Natural killer cell treated with Interleukin-12 subunit alpha and Interleukin-12 subunit beta and Interleukin-15 and Interleukin-18, amount 100 ng/mL, for 72 hours (primary cell): ENCODE data around the gene SERPIND1. TPM values are rescaled to one million over a fixed set of nuclear protein-coding genes. Genes with fewer than 3 reads are reported as not detected.

Experiments used
- ATAC-seq, 2 donors: fragments of 150-1000 bp; cut with Tn5 transposase in 1 of 2; sonication (Bioruptor Pico), chemical (Tn5 transposase) in 1 of 2; 2 replicates each; pipeline ENCODE4 v1.10.0; 2021
- DNase-seq: peaks from one replicate; pipeline ENCODE4 v3.0.0; 2022; ENCODE audit warnings: low spot score
- H3K27ac Mint-ChIP-seq, 2 donors: 1 replicate in 1 of 2; 2 replicates in 1 of 2; pipeline ENCODE4 v1.8.0; 2022; ENCODE audit warnings: mixed read lengths in 2 of 2, mild to moderate bottlenecking in 1 of 2, moderate library complexity in 1 of 2
- H3K27me3 Mint-ChIP-seq, 2 donors: 1 replicate in 1 of 2; 2 replicates in 1 of 2; pipeline ENCODE4 v1.8.0; 2022; ENCODE audit warnings: mixed read lengths in 2 of 2
- H3K36me3 Mint-ChIP-seq: one replicate; pipeline ENCODE4 v1.8.0; 2022; ENCODE audit warnings: mixed read lengths
- H3K4me1 Mint-ChIP-seq, 2 donors: 1 replicate in 1 of 2; 2 replicates in 1 of 2; pipeline ENCODE4 v1.8.0; 2022; ENCODE audit warnings: low read depth in 2 of 2, mixed read lengths in 2 of 2, mild to moderate bottlenecking in 1 of 2
- H3K4me3 Mint-ChIP-seq: one replicate; pipeline ENCODE4 v1.8.0; 2022; ENCODE audit warnings: mixed read lengths
- H3K9me3 Mint-ChIP-seq: 2 replicates; pipeline ENCODE4 v1.8.0; 2022; ENCODE audit warnings: mixed read lengths
- total RNA-seq, 2 donors: library from RNA; stranded (reverse); gene quantifications; one replicate each; pipeline ENCODE4 v1.2.3, GENCODE V29; 2022

Gene SERPIND1
- total RNA-seq, 2 donors from 2014 or later: 0.39 TPM; not detected in 1

GRCh38 chr22:20774882-20775281 lies 969 bp downstream of the SERPIND1 start:
- Mint-ChIP-seq H3K4me1 (peaks cover 0 to 4% of the 10 kb centered on the region in 2 donors), H3K9me3 (no peaks in the 10 kb centered on the region), H3K36me3 (no peaks in the 10 kb centered on the region), H3K4me3 (no peak overlapping the region), H3K27ac (no peak overlapping the region), H3K27me3 (no peaks in the 10 kb centered on the region)
- ATAC-seq (no peak), DNase-seq (no peak)

DNA sequence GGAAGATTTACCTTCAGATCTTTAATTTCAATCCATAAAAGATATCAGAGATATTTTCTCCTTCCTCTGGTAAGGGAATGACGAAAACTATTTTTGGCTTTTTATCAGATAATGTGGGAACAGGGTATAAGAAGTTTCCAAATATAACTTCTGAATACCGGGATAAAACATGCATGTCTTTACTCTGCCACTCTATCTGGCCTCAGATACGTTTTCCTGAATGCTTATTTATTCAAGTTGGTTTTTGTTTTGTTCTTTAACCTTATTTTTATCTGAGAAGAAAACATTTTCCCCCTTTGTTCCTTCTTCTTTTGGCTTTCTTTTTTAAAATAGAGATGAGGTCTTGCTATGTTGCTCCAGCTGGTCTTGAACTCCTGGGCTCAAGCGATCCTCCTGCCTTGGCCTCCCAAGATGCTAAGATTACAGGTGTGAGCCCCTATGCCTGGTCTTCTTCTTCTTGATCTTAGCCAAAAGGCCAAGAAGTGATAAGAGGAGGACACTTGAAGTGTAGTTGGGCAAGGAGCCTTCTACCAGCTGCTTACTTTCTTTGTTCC lies 1.5 kb downstream of the SERPIND1 start:
- no peak for ATAC-seq
- no peaks in the 10 kb centered on the region for H3K27me3 Mint-ChIP-seq
- no peaks in the 10 kb centered on the region for H3K36me3 Mint-ChIP-seq
- H3K4me1 Mint-ChIP-seq: peaks cover 0 to 3% of the 10 kb centered on the region in 2 donors
- DNase-seq: no peak
- no peak overlapping the region for H3K4me3 Mint-ChIP-seq
- no peaks in the 10 kb centered on the region for H3K9me3 Mint-ChIP-seq
- peak overlapping the region in 1 of 2 donors; percentile 52 for H3K27ac Mint-ChIP-seq

- peaks cover 6 to 8% of the 10 kb centered on the region in 2 donors for H3K4me1 Mint-ChIP-seq
- H3K4me3 Mint-ChIP-seq: no peak overlapping the region
- no peak for DNase-seq
- no peak for ATAC-seq
- peak overlapping the region in 1 of 2 donors; percentile 55 for H3K27ac Mint-ChIP-seq
- no peaks in the 10 kb centered on the region for H3K27me3 Mint-ChIP-seq
- no peaks in the 10 kb centered on the region for H3K36me3 Mint-ChIP-seq
- H3K9me3 Mint-ChIP-seq: no peaks in the 10 kb centered on the region
Measured at GRCh38 chr22:20776624-20777405, 2.9 kb downstream of the SERPIND1 start.

GRCh38 chr22:20777420-20778177 lies 3.7 kb downstream of the SERPIND1 start:
- H3K27me3 Mint-ChIP-seq: no peaks in the 10 kb centered on the region
- H3K27ac Mint-ChIP-seq: peak overlapping the region in 1 of 2 donors; percentile 55
- ATAC-seq (peak in 1 of 2 donors; percentile 48), DNase-seq (no peak)
- H3K9me3 Mint-ChIP-seq: no peaks in the 10 kb centered on the region
- peaks cover 8 to 14% of the 10 kb centered on the region in 2 donors for H3K4me1 Mint-ChIP-seq
- H3K4me3 Mint-ChIP-seq: no peak overlapping the region
- H3K36me3 Mint-ChIP-seq: no peaks in the 10 kb centered on the region

DNA sequence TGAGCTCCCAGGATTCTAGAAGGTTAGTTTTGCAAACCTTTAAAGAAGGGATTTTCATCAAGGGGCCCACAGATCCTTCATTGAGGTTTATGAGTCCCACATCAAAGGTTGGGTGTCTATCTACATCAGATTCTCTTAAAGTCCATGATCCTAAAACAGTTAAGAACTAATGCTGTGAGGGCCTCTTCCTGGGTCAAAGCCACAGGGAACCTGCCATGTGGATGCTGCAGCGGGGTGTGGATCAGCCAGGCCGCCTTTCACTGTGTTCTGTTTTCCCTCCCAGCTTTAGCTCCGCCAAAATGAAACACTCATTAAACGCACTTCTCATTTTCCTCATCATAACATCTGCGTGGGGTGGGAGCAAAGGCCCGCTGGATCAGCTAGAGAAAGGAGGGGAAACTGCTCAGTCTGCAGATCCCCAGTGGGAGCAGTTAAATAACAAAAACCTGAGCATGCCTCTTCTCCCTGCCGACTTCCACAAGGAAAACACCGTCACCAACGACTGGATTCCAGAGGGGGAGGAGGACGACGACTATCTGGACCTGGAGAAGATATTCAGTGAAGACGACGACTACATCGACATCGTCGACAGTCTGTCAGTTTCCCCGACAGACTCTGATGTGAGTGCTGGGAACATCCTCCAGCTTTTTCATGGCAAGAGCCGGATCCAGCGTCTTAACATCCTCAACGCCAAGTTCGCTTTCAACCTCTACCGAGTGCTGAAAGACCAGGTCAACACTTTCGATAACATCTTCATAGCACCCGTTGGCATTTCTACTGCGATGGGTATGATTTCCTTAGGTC lies 5.3 kb downstream of the SERPIND1 start:
- no peak for ATAC-seq
- Mint-ChIP-seq H3K4me3 (no peak overlapping the region), H3K9me3 (no peaks in the 10 kb centered on the region), H3K36me3 (no peaks in the 10 kb centered on the region), H3K27ac (peak overlapping the region; percentile 54 to 55), H3K4me1 (peaks cover 8 to 15% of the 10 kb centered on the region in 2 donors), H3K27me3 (no peaks in the 10 kb centered on the region)
- DNase-seq: no peak

GRCh38 chr22:20779818-20780158 lies 5.9 kb downstream of the SERPIND1 start:
- H3K27me3 Mint-ChIP-seq: no peaks in the 10 kb centered on the region
- H3K4me1 Mint-ChIP-seq: peaks cover 10 to 15% of the 10 kb centered on the region in 2 donors
- DNase-seq (no peak), ATAC-seq (no peak)
- no peaks in the 10 kb centered on the region for H3K36me3 Mint-ChIP-seq
- no peak overlapping the region for H3K4me3 Mint-ChIP-seq
- H3K9me3 Mint-ChIP-seq: no peaks in the 10 kb centered on the region
- no peak overlapping the region for H3K27ac Mint-ChIP-seq

DNA sequence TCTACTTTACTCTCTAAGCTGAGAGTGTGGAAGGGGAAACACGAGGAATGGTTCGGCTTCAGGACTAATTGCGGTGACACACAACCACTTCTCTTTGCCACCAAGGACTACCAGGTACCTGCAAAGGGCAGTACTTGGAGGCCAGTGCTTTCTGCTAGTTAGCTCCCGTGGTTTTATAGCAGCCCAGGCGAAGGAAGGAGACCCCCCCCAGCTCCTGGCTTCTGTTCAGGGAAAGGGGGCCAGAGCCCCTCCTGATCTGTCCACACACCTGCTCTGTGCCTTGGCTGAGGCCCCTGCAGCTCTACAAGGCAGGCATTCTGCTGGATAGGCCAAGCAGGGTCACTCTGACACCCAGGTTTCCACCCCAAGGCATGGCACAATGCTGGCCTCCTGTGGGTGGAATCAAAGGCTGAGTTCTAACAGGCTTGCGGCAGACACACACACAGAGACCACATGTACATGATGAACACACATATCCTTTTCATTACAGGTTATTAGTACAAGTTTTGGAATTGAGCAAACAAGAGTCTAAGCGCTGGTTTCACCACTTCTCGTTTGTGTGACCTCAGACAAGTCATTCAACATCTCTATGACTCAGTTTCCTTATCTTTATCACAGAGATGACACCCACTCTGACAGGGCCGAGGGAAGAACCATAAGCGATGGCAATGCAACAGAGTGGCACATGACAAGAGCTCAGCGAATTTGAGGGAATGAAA lies 7.5 kb downstream of the SERPIND1 start:
- no peak overlapping the region for H3K4me3 Mint-ChIP-seq
- peak; percentile 62 to 89 for ATAC-seq
- no peaks in the 10 kb centered on the region for H3K27me3 Mint-ChIP-seq
- H3K36me3 Mint-ChIP-seq: no peaks in the 10 kb centered on the region
- no peak for DNase-seq
- no peaks in the 10 kb centered on the region for H3K9me3 Mint-ChIP-seq
- H3K4me1 Mint-ChIP-seq: peaks cover 10 to 15% of the 10 kb centered on the region in 2 donors
- H3K27ac Mint-ChIP-seq: peak overlapping the region in 1 of 2 donors; percentile 76

GRCh38 chr22:20782083-20782482 lies 8.2 kb downstream of the SERPIND1 start:
- ATAC-seq: no peak
- Mint-ChIP-seq H3K4me1 (peaks cover 10 to 15% of the 10 kb centered on the region in 2 donors), H3K4me3 (no peak overlapping the region), H3K27me3 (no peaks in the 10 kb centered on the region), H3K27ac (peak overlapping the region in 1 of 2 donors; percentile 76), H3K9me3 (no peaks in the 10 kb centered on the region), H3K36me3 (no peaks in the 10 kb centered on the region)
- DNase-seq: no peak

DNA sequence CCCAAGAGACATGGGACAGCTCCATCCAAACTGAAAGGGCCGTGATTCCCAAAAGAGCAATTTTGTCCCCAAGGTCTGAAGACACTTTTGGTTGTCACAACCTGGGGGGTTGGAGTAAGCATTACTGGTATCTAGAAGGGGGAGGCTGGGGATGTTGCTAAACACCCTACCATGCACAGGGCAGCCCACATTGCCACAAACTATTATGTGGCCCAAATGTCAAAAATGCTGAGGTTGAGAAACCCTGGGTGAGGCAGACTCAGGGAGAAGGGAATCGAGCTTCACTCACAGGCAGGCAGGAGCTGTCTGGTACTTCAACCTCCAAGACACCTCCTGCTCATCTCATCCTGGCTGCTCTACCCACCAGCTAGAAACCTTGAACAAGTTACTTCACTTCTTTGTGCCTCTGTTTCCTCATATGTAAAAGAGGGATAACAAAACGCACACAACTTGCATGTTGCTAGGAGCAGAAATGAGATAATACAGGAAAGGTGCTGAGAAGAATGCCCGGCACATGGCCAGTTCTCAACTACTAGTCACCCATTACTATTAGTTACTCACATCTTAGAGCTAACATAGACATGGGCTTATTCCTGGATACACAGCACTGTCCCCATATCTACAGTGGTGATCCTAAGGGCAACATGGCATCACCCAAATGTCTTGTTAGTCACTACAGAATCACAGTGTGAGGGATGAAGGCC lies 8.8 kb downstream of the SERPIND1 start:
- no peaks in the 10 kb centered on the region for H3K27me3 Mint-ChIP-seq
- H3K9me3 Mint-ChIP-seq: no peaks in the 10 kb centered on the region
- H3K27ac Mint-ChIP-seq: peak overlapping the region in 1 of 2 donors; percentile 76
- ATAC-seq: no peak
- DNase-seq: no peak
- H3K36me3 Mint-ChIP-seq: no peaks in the 10 kb centered on the region
- peaks cover 10 to 15% of the 10 kb centered on the region in 2 donors for H3K4me1 Mint-ChIP-seq
- no peak overlapping the region for H3K4me3 Mint-ChIP-seq

- peaks cover 10 to 15% of the 10 kb centered on the region in 2 donors for H3K4me1 Mint-ChIP-seq
- no peaks in the 10 kb centered on the region for H3K9me3 Mint-ChIP-seq
- no peak overlapping the region for H3K27ac Mint-ChIP-seq
- H3K36me3 Mint-ChIP-seq: no peaks in the 10 kb centered on the region
- no peak for DNase-seq
- H3K27me3 Mint-ChIP-seq: no peaks in the 10 kb centered on the region
- no peak for ATAC-seq
- H3K4me3 Mint-ChIP-seq: no peak overlapping the region
Measured at GRCh38 chr22:20783300-20783673, 9.4 kb downstream of the SERPIND1 start.

DNA sequence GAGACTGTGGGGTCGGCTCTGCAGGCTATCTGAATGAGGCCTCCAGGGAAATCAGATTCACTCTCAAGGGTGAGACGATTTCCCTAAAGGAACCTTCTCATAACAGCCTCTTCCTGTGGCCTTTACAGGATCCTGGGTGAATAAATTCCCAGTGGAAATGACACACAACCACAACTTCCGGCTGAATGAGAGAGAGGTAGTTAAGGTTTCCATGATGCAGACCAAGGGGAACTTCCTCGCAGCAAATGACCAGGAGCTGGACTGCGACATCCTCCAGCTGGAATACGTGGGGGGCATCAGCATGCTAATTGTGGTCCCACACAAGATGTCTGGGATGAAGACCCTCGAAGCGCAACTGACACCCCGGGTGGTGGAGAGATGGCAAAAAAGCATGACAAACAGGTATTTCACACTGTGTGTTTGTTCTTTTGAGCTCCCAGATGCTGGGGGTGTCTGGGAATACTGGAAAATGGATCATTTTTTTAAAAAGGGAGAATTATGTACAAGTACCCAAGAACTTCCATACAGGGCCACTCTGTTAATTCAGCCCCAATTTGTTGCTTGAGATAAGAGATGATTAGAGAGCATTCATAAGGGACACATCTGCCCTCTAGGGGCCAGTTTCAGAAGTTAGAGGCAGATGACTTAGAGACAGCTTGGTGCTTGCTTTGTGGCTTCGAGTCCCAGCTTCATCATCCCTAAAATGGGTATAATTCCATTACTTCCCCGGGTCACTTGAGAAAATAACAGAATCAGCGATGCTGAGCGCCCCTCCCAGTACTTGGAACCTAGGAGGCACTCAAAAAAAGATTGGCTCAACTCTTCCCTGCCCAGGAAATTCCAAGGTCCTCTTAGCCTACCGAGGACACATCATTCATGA lies 10.2 kb downstream of the SERPIND1 start:
- DNase-seq (peak; percentile 65), ATAC-seq (peak; percentile 48 to 62)
- Mint-ChIP-seq H3K4me3 (no peak overlapping the region), H3K36me3 (peaks cover 6% of the 10 kb centered on the region), H3K27me3 (no peaks in the 10 kb centered on the region), H3K27ac (no peak overlapping the region), H3K9me3 (no peaks in the 10 kb centered on the region), H3K4me1 (peaks cover 7 to 15% of the 10 kb centered on the region in 2 donors)

GRCh38 chr22:20785415-20785814 lies 11.5 kb downstream of the SERPIND1 start:
- Mint-ChIP-seq H3K9me3 (no peaks in the 10 kb centered on the region), H3K27ac (no peak overlapping the region)

More at GRCh38 chr22:20785415-20785814, 11.5 kb downstream of the SERPIND1 start:
- no peak for ATAC-seq
- Mint-ChIP-seq H3K27me3 (no peaks in the 10 kb centered on the region), H3K36me3 (peaks cover 6% of the 10 kb centered on the region), H3K4me1 (peaks cover 7 to 15% of the 10 kb centered on the region in 2 donors), H3K4me3 (no peak overlapping the region)
- no peak for DNase-seq
